Smooth muscle cell (in vitro differentiated cells): ENCODE measurements around the gene RANBP3. TPM values are rescaled to one million over a fixed set of nuclear protein-coding genes. Genes with fewer than 3 reads are reported as not detected.

Source experiments
- DNase-seq: peaks from one replicate; lab custom pipeline; 2025; ENCODE audit not compliant: unreplicated experiment; lab: John Stamatoyannopoulos, UW
- H2AFZ ChIP-seq: fragments of 200-600 bp; sonication (generic); 2 replicates; pipeline ENCODE4 v1.6.0; 2016; ENCODE audit warnings: antibody characterized with exemption, low read depth, mild to moderate bottlenecking
- H3F3A ChIP-seq: fragments of 200-600 bp; sonication (generic); 2 replicates; pipeline ENCODE4 v1.6.0; 2017; ENCODE audit warnings: antibody characterized with exemption, low read depth
- H3K27ac ChIP-seq: fragments of 200-600 bp; sonication (generic); 2 replicates; pipeline ENCODE4 v1.5.1; 2016; ENCODE audit warnings: low read depth, mild to moderate bottlenecking
- H3K27me3 ChIP-seq: fragments of 200-600 bp; sonication (generic); 2 replicates; pipeline ENCODE4 v1.6.1; 2016; ENCODE audit warnings: low read depth, mild to moderate bottlenecking
- H3K36me3 ChIP-seq: fragments of 200-600 bp; sonication (generic); 2 replicates; pipeline ENCODE4 v1.5.1; 2016; ENCODE audit warnings: low read depth
- H3K4me1 ChIP-seq: fragments of 200-600 bp; sonication (generic); 2 replicates; pipeline ENCODE4 v1.5.1; 2016; ENCODE audit warnings: low read depth
- H3K4me2 ChIP-seq: fragments of 200-600 bp; sonication (generic); 2 replicates; pipeline ENCODE4 v1.6.0; 2016; ENCODE audit warnings: mild to moderate bottlenecking
- H3K4me3 ChIP-seq: fragments of 200-600 bp; sonication (generic); 2 replicates; pipeline ENCODE4 v1.5.1; 2016; ENCODE audit warnings: mild to moderate bottlenecking
- H3K79me2 ChIP-seq: fragments of 200-600 bp; sonication (generic); 2 replicates; pipeline ENCODE4 v1.6.0; 2016; ENCODE audit warnings: low read depth, mild to moderate bottlenecking
- H3K9ac ChIP-seq: fragments of 200-600 bp; sonication (generic); 2 replicates; pipeline ENCODE4 v1.6.0; 2016; ENCODE audit warnings: low read depth
- H3K9me3 ChIP-seq: fragments of 200-600 bp; sonication (generic); replicated peaks from 2 replicates; pipeline ENCODE4 v1.5.1; 2016; ENCODE audit warnings: low read depth
- H4K20me1 ChIP-seq: fragments of 200-600 bp; sonication (generic); 2 replicates; pipeline ENCODE4 v1.6.0; 2016; ENCODE audit warnings: low read depth
- CTCF ChIP-seq: fragments of 200-600 bp; sonication (generic); IDR thresholded peaks from 2 replicates; pipeline ENCODE4 v1.5.1; 2017; ENCODE audit warnings: borderline replicate concordance, mild to moderate bottlenecking, antibody characterized with exemption; ENCODE audit not compliant: insufficient read depth, poor library complexity, severe bottlenecking
- WGBS: methylation state at CpG from one replicate; pipeline ENCODE4 v1.1.7; 2016; ENCODE audit warnings: low lambda C conversion rate; 5-methylcytosine and 5-hydroxymethylcytosine counted together
- polyA plus RNA-seq: library from polyadenylated mRNA; unstranded; fragments of >200 nt; fragmentation: Nextera tagmentation; extraction: Ambion mirVana; gene quantifications from 2 replicates; pipeline ENCODE4 v1.2.1, GENCODE V29; 2016
- total RNA-seq: library from RNA; depleted of rRNA; stranded (reverse); fragments of >200 nt; gene quantifications from 2 replicates; pipeline ENCODE4 v1.2.3, GENCODE V29; 2014

RANBP3 gene
- total and polyA plus RNA-seq, 2 experiments from 2014 or later = 13.4 to 65.8 TPM

GRCh38 chr19:6023936-6024335 lies 46.0 kb upstream of the RANBP3 start:
- Histone ChIP-seq H3K4me1 (peaks cover 6% of the 10 kb centered on the region), H3K9me3 (no peaks in the 10 kb centered on the region), H2AFZ (no peak overlapping the region), H4K20me1 (no peaks in the 10 kb centered on the region), H3K4me3 (no peak overlapping the region), H3F3A (no peaks in the 10 kb centered on the region), H3K27ac (no peak overlapping the region), H3K4me2 (no peak overlapping the region), H3K9ac (no peak overlapping the region), H3K79me2 (no peaks in the 10 kb centered on the region), H3K36me3 (no peaks in the 10 kb centered on the region), H3K27me3 (no peaks in the 10 kb centered on the region)
- 90% methylated on average over 12 of the region's 12 CpGs for WGBS
- TF ChIP-seq CTCF = no peak
- DNase-seq = no peak

DNA sequence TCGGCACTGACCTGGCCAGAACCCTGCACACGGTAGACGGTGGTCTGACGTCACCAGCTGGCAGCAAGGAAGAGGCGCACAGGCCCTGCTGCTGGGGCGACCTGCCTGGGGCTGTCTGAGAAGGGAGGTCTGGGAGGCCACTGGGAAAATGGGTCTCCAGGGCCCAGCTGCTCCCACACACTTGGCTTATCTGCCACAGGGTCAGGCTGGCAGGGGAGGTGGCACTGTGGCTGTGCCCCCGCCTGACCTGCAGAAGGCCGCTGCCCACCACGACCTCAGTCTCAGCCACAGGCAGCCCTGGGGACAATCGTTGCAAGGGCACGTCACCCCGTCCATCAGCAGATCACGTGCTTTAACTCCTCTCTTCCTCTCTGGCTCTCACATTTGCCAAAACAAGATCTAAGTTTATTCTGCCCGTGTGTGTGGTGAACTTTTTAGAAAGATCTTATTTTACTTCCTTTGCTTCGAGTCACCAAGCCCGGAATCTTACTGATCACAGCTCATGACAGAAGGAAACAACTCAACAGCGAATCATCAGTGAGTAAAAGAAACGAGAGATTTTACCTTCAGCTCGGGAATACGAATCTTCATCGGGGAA lies 45.2 kb upstream of the RANBP3 start:
- no peaks in the 10 kb centered on the region for H3K36me3 ChIP-seq
- no peaks in the 10 kb centered on the region for H4K20me1 ChIP-seq
- TF ChIP-seq CTCF = no peak
- H3K4me2 ChIP-seq = peak overlapping the region; percentile 60
- no peak for DNase-seq
- no peak overlapping the region for H3K4me3 ChIP-seq
- WGBS = 66% methylated on average over 21 of the region's 21 CpGs
- H2AFZ ChIP-seq = no peak overlapping the region
- H3K4me1 ChIP-seq = peaks cover 6% of the 10 kb centered on the region
- no peaks in the 10 kb centered on the region for H3F3A ChIP-seq
- no peak overlapping the region for H3K27ac ChIP-seq
- H3K9ac ChIP-seq = no peak overlapping the region
- no peaks in the 10 kb centered on the region for H3K9me3 ChIP-seq
- no peaks in the 10 kb centered on the region for H3K27me3 ChIP-seq
- H3K79me2 ChIP-seq = no peaks in the 10 kb centered on the region

- Histone ChIP-seq H3K27ac (no peak overlapping the region), H3F3A (no peaks in the 10 kb centered on the region), H3K9me3 (no peaks in the 10 kb centered on the region), H3K9ac (no peak overlapping the region), H2AFZ (no peak overlapping the region), H3K4me3 (no peak overlapping the region), H3K4me2 (peak overlapping the region; percentile 70), H3K36me3 (no peaks in the 10 kb centered on the region), H4K20me1 (no peaks in the 10 kb centered on the region), H3K79me2 (no peaks in the 10 kb centered on the region), H3K27me3 (no peaks in the 10 kb centered on the region), H3K4me1 (peaks cover 6% of the 10 kb centered on the region)
- TF ChIP-seq CTCF = no peak
- DNase-seq = no peak
- 67% methylated on average over 16 of the region's 16 CpGs for WGBS
Measured at GRCh38 chr19:6022570-6023064, 44.7 kb upstream of the RANBP3 start.
